K562 (cell line): Measurements from ENCODE around the gene CEP68. TPM values are rescaled to one million over a fixed set of nuclear protein-coding genes. Genes with fewer than 3 reads are reported as not detected.

Experiments
- ARID4B ChIP-seq: sonication (generic); formaldehyde crosslinking; IDR thresholded peaks from 2 replicates; pipeline ENCODE4 v1.8.0; 2022; ENCODE audit warnings: mild to moderate bottlenecking, missing genetic modification reagents
- CBFB ChIP-seq: sonication (generic); formaldehyde crosslinking; IDR thresholded peaks from 2 replicates; pipeline ENCODE4 v1.4.0; 2020; ENCODE audit warnings: mild to moderate bottlenecking, missing genetic modification reagents
- FOS ChIP-seq: IDR thresholded peaks from 3 replicates; pipeline ENCODE4 v1.6.1; 2011; ENCODE audit not compliant: insufficient read length; ENCODE audit errors: extremely low read depth
- GATAD2A ChIP-seq: fragments of 450-650 bp; IDR thresholded peaks from 2 replicates; pipeline ENCODE4 v1.6.1; 2017
- HDAC1 ChIP-seq, 2 experiments: fragments of 450-650 bp; IDR thresholded peaks; 2 replicates each; pipeline ENCODE4 v1.6.1; 2016 to 2017; ENCODE audit warnings: inconsistent platforms in 1 of 2, mild to moderate bottlenecking in 1 of 2, moderate library complexity in 1 of 2
- SP2 ChIP-seq: IDR thresholded peaks from 2 replicates; pipeline ENCODE4 v1.6.1; 2011; ENCODE audit warnings: mild to moderate bottlenecking, low read depth, low read length, moderate library complexity; ENCODE audit not compliant: poor library complexity, severe bottlenecking; ENCODE audit errors: extremely low read depth
- TBL1XR1 ChIP-seq, 2 experiments: IDR thresholded peaks; 2 replicates each; pipeline ENCODE4 v1.6.1; 2012; ENCODE audit warnings: improper control_type of control experiment in 2 of 2, low read length in 2 of 2, mild to moderate bottlenecking in 1 of 2
- ZC3H11A ChIP-seq: IDR thresholded peaks from 2 replicates; pipeline ENCODE4 v1.6.1; 2012; ENCODE audit warnings: low read depth, low read length, improper control_type of control experiment
- ZNF75A ChIP-seq: fragments of 450-650 bp; formaldehyde crosslinking; IDR thresholded peaks from 2 replicates; pipeline ENCODE4 v1.4.0; 2020; ENCODE audit warnings: mild to moderate bottlenecking
- polyA plus RNA-seq, 8 experiments: library from polyadenylated mRNA; depleted of rRNA in 4 of 8; stranded (reverse) in 5 of 8; unstranded in 3 of 8; fragments of >200 nt; fragmentation: Nextera tagmentation in 2 of 8; fragmentation: Illumina TruSeq in 1 of 8; extraction: Ambion mirVana in 2 of 8; extraction: Trizol in 1 of 8; gene quantifications; 2 replicates each; pipeline versions ENCODE4 v1.2.1 to v1.2.3, GENCODE V29; 2011 to 2014; ENCODE audit warnings: inconsistent platforms in 1 of 8, missing spikeins in 1 of 8
- total RNA-seq, 7 experiments: library from RNA; depleted of rRNA in 6 of 7; stranded (reverse); fragments of >200 nt in 6 of 7; fragmentation: Illumina TruSeq in 2 of 7; extraction: Trizol in 2 of 7; gene quantifications; 2 replicates each; pipeline versions ENCODE4 v1.2.1 to v1.2.3, GENCODE V29; 2011 to 2021; ENCODE audit warnings: low replicate concordance in 1 of 7
- TF ChIP-seq, protein P1 (sequence below), 2 experiments: fragments of 450-650 bp; IDR thresholded peaks; 2 replicates each; pipeline ENCODE4 v1.6.1; 2016; ENCODE audit warnings: mild to moderate bottlenecking in 2 of 2, borderline replicate concordance in 1 of 2, low read depth in 1 of 2, moderate library complexity in 1 of 2
- TF ChIP-seq, protein P2 (sequence below), 2 experiments: fragments of 150-350 bp in 1 of 2; IDR thresholded peaks; 2 replicates each; pipeline ENCODE4 v1.6.1; 2012 to 2016; ENCODE audit warnings: low read depth in 2 of 2, low read length in 2 of 2, mild to moderate bottlenecking in 1 of 2, moderate library complexity in 1 of 2

The CEP68 gene
- total and polyA plus RNA-seq, 9 of the 15 experiments (the other 6 are each of a cell fraction or from before 2014, with no cell fraction given) = 1.4 to 8.5 (median 5.2) TPM

- TF ChIP-seq, protein P1, sequence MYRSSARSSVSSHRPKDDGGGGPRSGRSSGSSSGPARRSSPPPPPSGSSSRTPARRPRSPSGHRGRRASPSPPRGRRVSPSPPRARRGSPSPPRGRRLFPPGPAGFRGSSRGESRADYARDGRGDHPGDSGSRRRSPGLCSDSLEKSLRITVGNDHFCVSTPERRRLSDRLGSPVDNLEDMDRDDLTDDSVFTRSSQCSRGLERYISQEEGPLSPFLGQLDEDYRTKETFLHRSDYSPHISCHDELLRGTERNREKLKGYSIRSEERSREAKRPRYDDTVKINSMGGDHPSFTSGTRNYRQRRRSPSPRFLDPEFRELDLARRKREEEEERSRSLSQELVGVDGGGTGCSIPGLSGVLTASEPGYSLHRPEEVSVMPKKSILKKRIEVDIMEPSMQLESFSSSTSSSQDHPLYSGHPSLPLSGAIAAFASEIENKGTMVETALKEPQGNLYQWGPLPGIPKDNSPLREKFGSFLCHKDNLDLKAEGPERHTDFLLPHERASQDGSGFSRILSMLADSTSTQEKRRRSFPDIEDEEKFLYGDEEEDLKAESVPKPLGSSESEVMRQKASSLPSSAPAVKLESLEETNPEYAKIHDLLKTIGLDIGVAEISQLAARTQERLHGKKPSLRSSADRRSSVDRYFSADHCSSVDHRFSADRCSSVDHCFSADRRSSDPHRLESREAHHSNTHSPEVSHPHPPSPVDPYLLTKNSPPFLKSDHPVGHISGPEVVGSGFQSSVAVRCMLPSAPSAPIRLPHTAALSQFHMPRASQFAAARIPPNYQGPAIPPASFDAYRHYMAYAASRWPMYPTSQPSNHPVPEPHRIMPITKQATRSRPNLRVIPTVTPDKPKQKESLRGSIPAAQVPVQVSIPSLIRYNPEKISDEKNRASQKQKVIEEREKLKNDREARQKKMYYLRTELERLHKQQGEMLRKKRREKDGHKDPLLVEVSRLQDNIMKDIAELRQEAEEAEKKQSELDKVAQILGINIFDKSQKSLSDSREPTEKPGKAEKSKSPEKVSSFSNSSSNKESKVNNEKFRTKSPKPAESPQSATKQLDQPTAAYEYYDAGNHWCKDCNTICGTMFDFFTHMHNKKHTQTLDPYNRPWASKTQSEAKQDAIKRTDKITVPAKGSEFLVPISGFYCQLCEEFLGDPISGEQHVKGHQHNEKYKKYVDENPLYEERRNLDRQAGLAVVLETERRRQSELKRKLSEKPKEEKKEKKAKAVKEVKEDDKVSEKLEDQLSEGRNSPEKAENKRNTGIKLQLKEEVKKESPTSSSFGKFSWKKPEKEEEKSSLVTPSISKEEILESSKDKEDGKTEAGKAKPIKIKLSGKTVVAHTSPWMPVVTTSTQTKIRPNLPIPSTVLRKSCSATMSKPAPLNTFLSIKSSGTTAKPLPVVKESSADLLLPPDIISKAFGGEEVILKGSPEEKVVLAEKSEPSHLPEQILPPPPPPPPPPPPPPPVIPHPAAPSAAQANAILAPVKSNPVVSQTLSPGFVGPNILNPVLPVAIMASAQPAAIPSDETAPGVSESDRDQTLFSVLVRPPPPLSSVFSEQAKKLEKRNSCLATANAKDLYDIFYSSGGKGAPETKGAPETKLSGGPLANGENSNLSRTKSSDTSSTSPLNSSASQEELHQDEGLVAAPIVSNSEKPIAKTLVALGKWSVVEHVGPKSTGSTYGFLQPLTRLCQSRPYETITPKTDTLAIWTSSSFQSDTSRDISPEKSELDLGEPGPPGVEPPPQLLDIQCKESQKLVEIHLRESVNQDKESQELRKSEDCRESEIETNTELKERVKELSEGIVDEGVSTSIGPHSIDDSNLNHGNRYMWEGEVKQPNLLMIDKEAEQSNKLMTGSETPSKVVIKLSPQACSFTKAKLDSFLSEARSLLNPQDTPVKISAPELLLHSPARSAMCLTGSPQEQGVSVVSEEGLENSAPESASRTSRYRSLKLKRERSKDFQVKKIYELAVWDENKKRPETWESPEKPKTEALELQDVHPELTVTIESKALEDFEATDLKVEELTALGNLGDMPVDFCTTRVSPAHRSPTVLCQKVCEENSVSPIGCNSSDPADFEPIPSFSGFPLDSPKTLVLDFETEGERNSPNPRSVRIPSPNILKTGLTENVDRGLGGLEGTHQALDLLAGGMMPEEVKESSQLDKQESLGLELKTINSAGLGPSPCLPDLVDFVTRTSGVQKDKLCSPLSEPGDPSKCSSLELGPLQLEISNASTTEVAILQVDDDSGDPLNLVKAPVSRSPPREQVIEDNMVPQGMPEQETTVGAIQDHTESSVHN (IDR thresholded peaks at IDR 0.05; ENCODE audit: borderline replicate concordance in 1 of 2, low read depth in 1 of 2) = peak in 1 of 2 experiments; percentile 70; a peak in 1 of 4 replicates
- peak in 1 of 2 experiments; percentile 78; a peak in 2 of 4 replicates for TF ChIP-seq HDAC1 (IDR thresholded peaks at IDR 0.05)
- TF ChIP-seq ARID4B (CRISPR knock-in tag) = peak; percentile 78
- no peak for TF ChIP-seq SP2
- TF ChIP-seq FOS = no peak
- no peak for TF ChIP-seq ZC3H11A
- no peak for TF ChIP-seq CBFB (CRISPR knock-in tag)
- TF ChIP-seq, protein P2, sequence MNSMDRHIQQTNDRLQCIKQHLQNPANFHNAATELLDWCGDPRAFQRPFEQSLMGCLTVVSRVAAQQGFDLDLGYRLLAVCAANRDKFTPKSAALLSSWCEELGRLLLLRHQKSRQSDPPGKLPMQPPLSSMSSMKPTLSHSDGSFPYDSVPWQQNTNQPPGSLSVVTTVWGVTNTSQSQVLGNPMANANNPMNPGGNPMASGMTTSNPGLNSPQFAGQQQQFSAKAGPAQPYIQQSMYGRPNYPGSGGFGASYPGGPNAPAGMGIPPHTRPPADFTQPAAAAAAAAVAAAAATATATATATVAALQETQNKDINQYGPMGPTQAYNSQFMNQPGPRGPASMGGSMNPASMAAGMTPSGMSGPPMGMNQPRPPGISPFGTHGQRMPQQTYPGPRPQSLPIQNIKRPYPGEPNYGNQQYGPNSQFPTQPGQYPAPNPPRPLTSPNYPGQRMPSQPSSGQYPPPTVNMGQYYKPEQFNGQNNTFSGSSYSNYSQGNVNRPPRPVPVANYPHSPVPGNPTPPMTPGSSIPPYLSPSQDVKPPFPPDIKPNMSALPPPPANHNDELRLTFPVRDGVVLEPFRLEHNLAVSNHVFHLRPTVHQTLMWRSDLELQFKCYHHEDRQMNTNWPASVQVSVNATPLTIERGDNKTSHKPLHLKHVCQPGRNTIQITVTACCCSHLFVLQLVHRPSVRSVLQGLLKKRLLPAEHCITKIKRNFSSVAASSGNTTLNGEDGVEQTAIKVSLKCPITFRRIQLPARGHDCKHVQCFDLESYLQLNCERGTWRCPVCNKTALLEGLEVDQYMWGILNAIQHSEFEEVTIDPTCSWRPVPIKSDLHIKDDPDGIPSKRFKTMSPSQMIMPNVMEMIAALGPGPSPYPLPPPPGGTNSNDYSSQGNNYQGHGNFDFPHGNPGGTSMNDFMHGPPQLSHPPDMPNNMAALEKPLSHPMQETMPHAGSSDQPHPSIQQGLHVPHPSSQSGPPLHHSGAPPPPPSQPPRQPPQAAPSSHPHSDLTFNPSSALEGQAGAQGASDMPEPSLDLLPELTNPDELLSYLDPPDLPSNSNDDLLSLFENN (IDR thresholded peaks at IDR 0.05; ENCODE audit: low read depth in 2 of 2, low read length in 2 of 2) = peak in 1 of 2 experiments; percentile 76; a peak in 1 of 4 replicates
- TF ChIP-seq TBL1XR1 (IDR thresholded peaks at IDR 0.05; ENCODE audit: low read length in 2 of 2) = peak in 1 of 2 experiments; percentile 26; a peak in 1 of 4 replicates
- TF ChIP-seq GATAD2A = no peak
- TF ChIP-seq ZNF75A (CRISPR knock-in tag) = no peak
Observed at GRCh38 chr2:65081232-65081685, 25.0 kb downstream of the CEP68 start (continued).
